ENCODE data around the gene MGAT5B. TPM values are rescaled to one million over a fixed set of nuclear protein-coding genes. Genes with fewer than 3 reads are reported as not detected.

Gene MGAT5B
- total RNA-seq, 1 donor from 2014 or later = 7.4 TPM

DNA sequence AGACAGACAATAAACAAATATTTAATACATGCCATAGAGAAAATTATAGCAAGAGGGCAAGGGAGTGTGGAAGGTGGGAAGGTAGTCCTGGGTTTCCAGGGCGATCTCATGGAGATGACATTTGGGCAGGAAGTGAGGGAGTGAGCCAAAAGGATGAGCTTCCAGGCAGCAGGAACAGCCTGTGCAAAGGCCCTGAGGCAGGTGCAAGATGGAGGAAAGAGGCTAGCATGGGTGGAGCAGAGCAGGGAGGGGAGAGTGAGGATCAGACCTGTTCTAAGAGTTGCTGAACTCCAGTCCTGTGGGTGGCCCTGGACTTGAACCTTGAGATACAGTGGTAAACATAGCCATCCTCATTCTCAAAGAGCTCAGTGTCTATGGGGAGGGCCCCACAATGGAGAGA, 94.7 kb downstream of the MGAT5B start:
- Mint-ChIP-seq H3K4me3 (no peak overlapping the region), H3K4me1 (peaks cover 22% of the 10 kb centered on the region), H3K36me3 (ENCODE audit: low read depth) (no peaks in the 10 kb centered on the region), H3K9me3 (no peaks in the 10 kb centered on the region), H3K27me3 (peaks cover 22% of the 10 kb centered on the region), H3K27ac (no peak overlapping the region)
- DNase-seq (no peak), ATAC-seq (ENCODE audit: low read depth) (no peak)
- ChIA-PET POLR2A (no interaction called here), CTCF (no interaction called here)
- intact Hi-C loops (cut with micrococcal nuclease) = no loop called here
- TF ChIP-seq, protein P1, sequence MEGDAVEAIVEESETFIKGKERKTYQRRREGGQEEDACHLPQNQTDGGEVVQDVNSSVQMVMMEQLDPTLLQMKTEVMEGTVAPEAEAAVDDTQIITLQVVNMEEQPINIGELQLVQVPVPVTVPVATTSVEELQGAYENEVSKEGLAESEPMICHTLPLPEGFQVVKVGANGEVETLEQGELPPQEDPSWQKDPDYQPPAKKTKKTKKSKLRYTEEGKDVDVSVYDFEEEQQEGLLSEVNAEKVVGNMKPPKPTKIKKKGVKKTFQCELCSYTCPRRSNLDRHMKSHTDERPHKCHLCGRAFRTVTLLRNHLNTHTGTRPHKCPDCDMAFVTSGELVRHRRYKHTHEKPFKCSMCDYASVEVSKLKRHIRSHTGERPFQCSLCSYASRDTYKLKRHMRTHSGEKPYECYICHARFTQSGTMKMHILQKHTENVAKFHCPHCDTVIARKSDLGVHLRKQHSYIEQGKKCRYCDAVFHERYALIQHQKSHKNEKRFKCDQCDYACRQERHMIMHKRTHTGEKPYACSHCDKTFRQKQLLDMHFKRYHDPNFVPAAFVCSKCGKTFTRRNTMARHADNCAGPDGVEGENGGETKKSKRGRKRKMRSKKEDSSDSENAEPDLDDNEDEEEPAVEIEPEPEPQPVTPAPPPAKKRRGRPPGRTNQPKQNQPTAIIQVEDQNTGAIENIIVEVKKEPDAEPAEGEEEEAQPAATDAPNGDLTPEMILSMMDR (IDR thresholded peaks at IDR 0.05) = no peak

DNA sequence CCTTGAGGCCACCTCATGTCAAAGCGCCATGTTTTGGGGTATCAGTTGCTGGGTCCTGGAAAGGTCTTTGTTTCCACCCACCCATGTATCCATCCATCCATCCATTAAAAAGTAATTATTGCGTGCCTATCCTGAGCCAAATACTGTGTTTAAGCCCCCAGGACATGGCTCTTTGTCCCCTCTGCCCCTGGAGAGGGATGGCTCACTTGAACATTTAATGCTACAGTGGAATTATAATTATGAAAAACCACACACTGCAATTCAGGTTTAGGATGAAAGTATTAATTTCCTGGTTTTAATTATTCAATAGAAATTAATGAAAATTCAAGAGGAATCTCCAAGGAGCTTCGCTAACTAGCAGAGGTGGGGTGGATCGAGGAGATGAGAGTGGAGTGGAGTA, 97.8 kb downstream of the MGAT5B start:
- peaks cover 29% of the 10 kb centered on the region for H3K27me3 Mint-ChIP-seq
- H3K4me1 Mint-ChIP-seq = peaks cover 28% of the 10 kb centered on the region
- ATAC-seq (ENCODE audit: low read depth) (no peak), DNase-seq (no peak)
- no peaks in the 10 kb centered on the region for H3K9me3 Mint-ChIP-seq
- H3K36me3 Mint-ChIP-seq (ENCODE audit: low read depth) = no peaks in the 10 kb centered on the region
- intact Hi-C loops (cut with micrococcal nuclease) = no loop called here
- H3K27ac Mint-ChIP-seq = no peak overlapping the region
- H3K4me3 Mint-ChIP-seq = no peak overlapping the region
- TF ChIP-seq, protein P1 (IDR thresholded peaks at IDR 0.05) = no peak
- ChIA-PET CTCF (no interaction called here), POLR2A (interaction anchor here (4.5 kb wide), 1 partner anchor 8 kb away, joined by 49 read pairs; no protein-coding TSS in a partner anchor)

DNA sequence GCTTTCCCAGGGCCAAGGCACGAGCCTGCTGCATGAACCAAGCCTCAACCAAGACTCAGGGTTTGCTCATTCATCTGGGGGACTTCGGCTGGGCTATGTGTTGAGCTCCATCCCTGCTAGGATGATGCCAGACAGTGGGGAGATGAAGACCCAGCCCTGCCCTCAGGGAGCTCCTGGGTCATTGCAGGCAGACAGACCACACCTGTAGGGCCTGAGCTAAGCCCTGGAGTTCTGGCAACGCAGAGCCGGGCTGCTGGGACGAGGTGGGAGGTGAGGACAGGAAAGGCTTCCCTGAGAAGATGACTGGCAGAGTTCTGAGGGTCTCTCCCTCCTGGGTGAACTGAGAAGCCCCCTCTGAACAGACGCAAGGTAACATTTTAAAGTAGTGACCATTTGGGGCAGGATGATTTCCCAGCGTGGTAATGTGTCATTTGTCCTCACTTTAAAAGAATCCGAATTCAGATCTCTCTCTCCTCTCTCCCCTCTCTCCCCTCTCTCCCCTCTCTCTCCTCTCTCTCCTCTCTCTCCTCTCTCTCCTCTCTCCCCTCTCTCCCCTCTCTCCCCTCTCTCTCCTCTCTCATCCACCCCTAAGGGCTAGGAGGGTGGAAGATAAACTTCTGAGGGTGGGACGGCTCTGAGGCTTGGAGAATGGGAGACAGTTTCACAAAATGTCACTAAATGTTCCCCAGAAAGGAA, 98.4 kb downstream of the MGAT5B start:
- DNase-seq (no peak), ATAC-seq (ENCODE audit: low read depth) (no peak)
- TF ChIP-seq, protein P1 (IDR thresholded peaks at IDR 0.05) = no peak
- H3K4me3 Mint-ChIP-seq = no peak overlapping the region
- intact Hi-C loops (cut with micrococcal nuclease) = no loop called here
- H3K27me3 Mint-ChIP-seq = peaks cover 29% of the 10 kb centered on the region
- H3K27ac Mint-ChIP-seq = no peak overlapping the region
- H3K36me3 Mint-ChIP-seq (ENCODE audit: low read depth) = no peaks in the 10 kb centered on the region
- ChIA-PET POLR2A (interaction anchor here (1.3 to 4.5 kb wide), 2 partner anchors 9 to 12 kb away, joined by 3 to 49 read pairs; no protein-coding TSS in a partner anchor), CTCF (no interaction called here)
- H3K9me3 Mint-ChIP-seq = no peaks in the 10 kb centered on the region
- H3K4me1 Mint-ChIP-seq = peaks cover 28% of the 10 kb centered on the region

DNA sequence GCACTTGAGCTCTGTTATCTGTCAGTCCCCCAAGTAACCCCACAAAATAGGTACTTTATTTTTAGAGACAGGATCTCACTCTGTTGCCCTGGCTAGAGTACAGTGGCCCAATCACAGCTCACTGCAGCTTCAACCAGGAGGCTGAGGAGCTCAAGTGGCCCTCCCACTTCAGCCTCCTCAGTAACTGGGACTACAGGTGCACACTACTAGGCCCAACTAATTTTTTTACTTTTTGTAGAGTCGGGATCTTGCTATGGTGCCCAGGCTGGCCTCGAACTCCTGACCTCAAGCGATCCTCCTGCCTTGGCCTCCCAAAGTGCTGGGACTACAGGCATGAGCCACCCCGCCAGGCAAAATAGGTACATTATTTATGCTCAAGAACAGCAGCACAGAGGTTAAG, 99.6 kb downstream of the MGAT5B start:
- ATAC-seq (ENCODE audit: low read depth) (no peak), DNase-seq (no peak)
- Mint-ChIP-seq H3K4me1 (peaks cover 28% of the 10 kb centered on the region), H3K27ac (no peak overlapping the region), H3K36me3 (ENCODE audit: low read depth) (no peaks in the 10 kb centered on the region), H3K27me3 (peaks cover 29% of the 10 kb centered on the region), H3K4me3 (peak overlapping the region; percentile 84), H3K9me3 (no peaks in the 10 kb centered on the region)
- ChIA-PET CTCF (no interaction called here), POLR2A (interaction anchor here (1.3 to 4.5 kb wide), 2 partner anchors 10 to 14 kb away, joined by 3 to 49 read pairs; no protein-coding TSS in a partner anchor)
- intact Hi-C loops (cut with micrococcal nuclease) = no loop called here
- TF ChIP-seq, protein P1 (IDR thresholded peaks at IDR 0.05) = no peak

DNA sequence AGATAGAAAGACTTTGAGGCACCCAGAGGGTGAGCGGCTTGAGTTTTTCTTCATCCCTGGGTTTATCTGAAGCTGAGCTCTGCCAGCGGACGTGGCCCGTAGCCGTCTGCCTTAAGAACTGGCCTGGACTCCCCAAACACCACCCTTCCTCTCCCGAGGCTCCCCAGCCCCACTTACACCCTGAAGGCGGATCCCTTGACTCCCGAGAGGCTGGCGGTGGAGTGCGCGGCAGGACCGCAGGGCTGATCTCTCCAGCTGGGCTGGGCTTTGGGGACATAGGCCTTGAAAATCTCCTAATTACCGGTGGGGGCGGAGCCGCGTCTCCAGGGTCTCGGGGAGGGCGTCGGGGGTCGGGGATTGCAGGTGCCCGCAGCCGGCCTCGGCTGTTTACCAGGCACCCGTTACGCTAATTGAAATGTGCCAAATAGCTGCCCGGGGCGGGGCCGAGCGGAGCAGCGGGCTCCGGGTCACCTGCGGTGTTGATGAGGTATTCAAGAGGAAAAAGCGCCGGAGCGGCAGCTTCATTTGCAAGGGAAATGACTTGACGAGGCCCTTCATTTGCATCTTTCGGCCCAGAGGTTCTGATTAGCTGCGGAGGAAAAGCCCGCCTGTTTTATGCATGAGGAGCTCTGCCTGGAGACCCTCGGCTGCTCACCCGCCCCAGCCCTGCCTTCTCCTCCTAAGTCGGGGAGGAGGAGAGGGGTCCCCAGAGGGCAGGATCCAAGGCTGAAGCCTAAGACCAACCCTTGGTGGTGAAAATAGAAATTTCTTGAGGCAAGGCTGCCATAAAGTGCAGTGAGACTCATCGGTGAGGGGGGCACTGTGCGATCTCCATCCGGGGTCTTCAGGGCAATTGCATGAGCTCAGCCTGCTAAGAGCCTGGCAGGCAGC, 100.7 kb downstream of the MGAT5B start:
- Mint-ChIP-seq H3K4me1 (peaks cover 28% of the 10 kb centered on the region), H3K4me3 (peak overlapping the region; percentile 84), H3K36me3 (ENCODE audit: low read depth) (no peaks in the 10 kb centered on the region), H3K27ac (peak overlapping the region; percentile 80), H3K27me3 (peaks cover 28% of the 10 kb centered on the region), H3K9me3 (no peaks in the 10 kb centered on the region)
- ATAC-seq (ENCODE audit: low read depth) = peak; percentile 90
- ChIA-PET POLR2A (interaction anchor here (0.6 to 4.5 kb wide), 25 partner anchors 8 to 1187 kb away, joined by 3 to 49 read pairs (median 4); partner anchors contain the start of genes MGAT5B, SEC14L1 and TNRC6C), CTCF (interaction anchor here (1.4 to 1.8 kb wide), 3 partner anchors 13 to 101 kb away, joined by 4 to 12 read pairs (median 4); partner anchors contain the start of gene MGAT5B)
- intact Hi-C loops (cut with micrococcal nuclease) = loop anchor here (1.0 kb wide), 3 partner anchors 11 to 232 kb away; partner anchors contain the start of gene SRSF2
- TF ChIP-seq, protein P1 (IDR thresholded peaks at IDR 0.05) = no peak
- DNase-seq = peak; percentile 71

Measured in activated B cell treated with CpG ODN at 0.5 μM for 24 hours (primary cell).